Testis (tissue), 3 donors: ENCODE measurements around the gene IQSEC1. TPM values are rescaled to one million over a fixed set of nuclear protein-coding genes. Genes with fewer than 3 reads are reported as not detected.

Experiments
- DNase-seq: peaks from one replicate; pipeline ENCODE4 v3.0.0-alpha.2; 2019
- H3K27ac ChIP-seq, 2 donors: fragments of 200-600 bp; sonication (generic); one replicate each; pipeline ENCODE4 v1.5.1; 2019
- H3K27me3 ChIP-seq: fragments of 200-600 bp; sonication (generic); one replicate; pipeline ENCODE4 v1.5.1; 2019
- H3K36me3 ChIP-seq: fragments of 200-600 bp; sonication (generic); one replicate; pipeline ENCODE4 v1.5.1; 2017; ENCODE audit warnings: low read depth; ENCODE audit errors: missing control alignments
- H3K4me1 ChIP-seq: fragments of 200-600 bp; sonication (generic); one replicate; pipeline ENCODE4 v1.5.1; 2019
- H3K4me3 ChIP-seq, 2 donors: fragments of 200-600 bp; sonication (generic); one replicate each; pipeline ENCODE4 v1.5.1; 2017 to 2019
- H3K9me3 ChIP-seq: fragments of 200-600 bp; sonication (generic); one replicate; pipeline ENCODE4 v1.5.1; 2017
- POLR2A ChIP-seq: fragments of 450-650 bp; IDR thresholded peaks from one replicate; pipeline ENCODE4 v1.6.1; 2017; ENCODE audit warnings: antibody characterized with exemption, mild to moderate bottlenecking, moderate library complexity
- WGBS, 2 donors: methylation state at CpG; one replicate each; pipeline ENCODE4 v1.1.5; 2018; 5-methylcytosine and 5-hydroxymethylcytosine counted together
- intact Hi-C: fragments of 100-400 bp; cut with DNase I; formaldehyde crosslinking; loops from one replicate; pipeline ENCODE4 v1.15.1; 2023; ENCODE audit warnings: low total_unique reads
- polyA plus RNA-seq: library from polyadenylated mRNA; stranded (reverse); fragments of 350-450 nt; fragmentation: Illumina TruSeq; extraction: RNeasy Lipid Tissue Mini Kit (QIAGEN cat#74804); gene quantifications from one replicate; pipeline ENCODE4 v1.2.3, GENCODE V29; 2014; ENCODE audit warnings: low read depth, low replicate concordance; ENCODE audit not compliant: insufficient read depth
- total RNA-seq, 2 donors: library from RNA; depleted of rRNA; stranded (reverse); fragments of >200 nt; gene quantifications; one replicate each; pipeline ENCODE4 v1.2.3, GENCODE V29; 2016
- TF ChIP-seq, protein P1 (sequence below), 3 experiments: fragments of 450-650 bp in 2 of 3; fragments of 200-600 bp in 1 of 3; sonication (generic) in 1 of 3; IDR thresholded peaks; one replicate each; pipeline ENCODE4 v1.5.1; 2016 to 2019; ENCODE audit warnings: antibody characterized with exemption in 3 of 3, mild to moderate bottlenecking in 2 of 3, moderate library complexity in 1 of 3

The IQSEC1 gene
- total and polyA plus RNA-seq, 3 donors from 2014 or later = 32.9 to 89.4 (median 74.3) TPM

DNA sequence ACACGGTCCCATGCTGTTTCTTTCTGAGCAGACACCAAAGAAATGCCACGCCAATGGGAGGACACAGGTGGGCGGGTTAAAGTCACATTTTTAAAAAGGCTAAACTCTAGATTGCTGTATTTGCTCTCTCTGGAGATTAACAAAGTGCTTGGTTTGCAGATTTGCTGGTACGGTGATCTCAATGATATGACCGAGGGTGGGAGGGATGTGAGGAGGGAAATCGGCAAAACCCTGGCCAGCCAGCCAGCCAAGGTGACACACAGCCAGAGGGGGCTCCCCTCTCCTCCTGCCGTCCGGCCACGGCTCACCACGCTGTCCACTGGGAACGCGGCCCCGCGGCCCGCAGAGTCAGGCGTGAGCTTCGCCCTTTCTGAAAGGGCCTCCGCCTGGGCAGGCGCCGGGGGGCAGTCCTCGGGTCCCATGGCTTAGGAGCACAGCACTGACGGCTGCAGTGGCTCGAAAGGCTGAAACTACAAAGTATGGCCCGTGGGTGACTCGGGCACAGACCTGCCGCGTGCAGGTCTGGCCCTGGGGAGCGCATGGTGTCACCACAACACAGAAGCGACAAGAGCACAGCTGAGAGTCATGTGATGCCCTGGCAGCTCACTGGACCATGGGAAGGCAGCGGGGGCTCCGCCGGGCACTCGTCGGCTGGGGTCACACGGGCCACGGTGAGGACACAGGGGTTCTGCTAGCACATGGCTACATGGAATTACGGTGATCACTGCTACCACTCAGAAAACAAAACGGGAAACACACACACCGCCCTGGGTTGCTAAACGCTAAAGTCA, 174.1 kb downstream of the IQSEC1 start:
- Histone ChIP-seq H3K27me3 (no peaks in the 10 kb centered on the region), H3K36me3 (no peaks in the 10 kb centered on the region), H3K4me1 (peaks cover 12% of the 10 kb centered on the region), H3K27ac (no peak overlapping the region), H3K9me3 (no peaks in the 10 kb centered on the region), H3K4me3 (no peak overlapping the region)
- 80 to 92% methylated on average over 20 to 40 of the region's 40 CpGs for WGBS, 2 donors
- DNase-seq = no peak
- intact Hi-C loops = no loop called here
- TF ChIP-seq, protein P1, sequence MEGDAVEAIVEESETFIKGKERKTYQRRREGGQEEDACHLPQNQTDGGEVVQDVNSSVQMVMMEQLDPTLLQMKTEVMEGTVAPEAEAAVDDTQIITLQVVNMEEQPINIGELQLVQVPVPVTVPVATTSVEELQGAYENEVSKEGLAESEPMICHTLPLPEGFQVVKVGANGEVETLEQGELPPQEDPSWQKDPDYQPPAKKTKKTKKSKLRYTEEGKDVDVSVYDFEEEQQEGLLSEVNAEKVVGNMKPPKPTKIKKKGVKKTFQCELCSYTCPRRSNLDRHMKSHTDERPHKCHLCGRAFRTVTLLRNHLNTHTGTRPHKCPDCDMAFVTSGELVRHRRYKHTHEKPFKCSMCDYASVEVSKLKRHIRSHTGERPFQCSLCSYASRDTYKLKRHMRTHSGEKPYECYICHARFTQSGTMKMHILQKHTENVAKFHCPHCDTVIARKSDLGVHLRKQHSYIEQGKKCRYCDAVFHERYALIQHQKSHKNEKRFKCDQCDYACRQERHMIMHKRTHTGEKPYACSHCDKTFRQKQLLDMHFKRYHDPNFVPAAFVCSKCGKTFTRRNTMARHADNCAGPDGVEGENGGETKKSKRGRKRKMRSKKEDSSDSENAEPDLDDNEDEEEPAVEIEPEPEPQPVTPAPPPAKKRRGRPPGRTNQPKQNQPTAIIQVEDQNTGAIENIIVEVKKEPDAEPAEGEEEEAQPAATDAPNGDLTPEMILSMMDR (IDR thresholded peaks at IDR 0.05) = no peak
- TF ChIP-seq POLR2A = no peak

DNA sequence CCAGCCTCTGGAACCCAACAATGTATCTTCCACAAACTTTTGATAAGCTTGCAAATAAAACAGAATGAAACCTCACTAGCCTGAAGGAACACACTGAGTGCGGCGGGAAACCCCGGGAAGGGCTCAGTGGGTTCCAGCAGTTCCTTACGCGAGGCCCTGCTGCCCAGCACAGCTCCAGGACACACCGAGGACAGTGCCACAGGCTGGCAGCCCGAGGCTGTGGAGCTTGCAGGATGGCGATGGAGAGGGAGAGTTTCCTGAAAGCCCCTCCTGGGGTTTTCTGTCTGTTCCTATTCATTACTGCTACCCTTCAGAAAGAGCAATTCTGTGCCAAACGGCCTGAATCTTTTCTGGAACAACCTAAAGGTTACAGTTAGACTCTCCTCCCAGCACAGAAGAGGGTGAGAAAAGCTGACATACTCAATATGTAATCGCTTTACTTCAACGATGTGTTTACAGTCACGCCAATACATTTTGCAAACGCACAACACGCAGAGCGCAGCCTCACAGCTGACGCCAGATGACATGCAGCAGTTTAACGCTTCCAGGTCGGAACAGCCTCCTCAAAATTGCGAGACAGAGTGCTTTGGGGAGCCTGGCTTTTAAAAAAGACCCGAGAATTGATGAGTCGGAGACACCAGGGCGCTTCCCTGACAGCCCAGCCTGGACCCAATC, 174.8 kb downstream of the IQSEC1 start:
- TF ChIP-seq POLR2A = no peak
- TF ChIP-seq, protein P1 (IDR thresholded peaks at IDR 0.05) = no peak
- Histone ChIP-seq H3K4me3 (no peak overlapping the region), H3K27ac (no peak overlapping the region), H3K9me3 (no peaks in the 10 kb centered on the region), H3K4me1 (peaks cover 12% of the 10 kb centered on the region), H3K27me3 (no peaks in the 10 kb centered on the region), H3K36me3 (no peaks in the 10 kb centered on the region)
- DNase-seq = no peak
- 73 to 92% methylated on average over 21 to 22 of the region's 22 CpGs for WGBS, 2 donors
- intact Hi-C loops = no loop called here

DNA sequence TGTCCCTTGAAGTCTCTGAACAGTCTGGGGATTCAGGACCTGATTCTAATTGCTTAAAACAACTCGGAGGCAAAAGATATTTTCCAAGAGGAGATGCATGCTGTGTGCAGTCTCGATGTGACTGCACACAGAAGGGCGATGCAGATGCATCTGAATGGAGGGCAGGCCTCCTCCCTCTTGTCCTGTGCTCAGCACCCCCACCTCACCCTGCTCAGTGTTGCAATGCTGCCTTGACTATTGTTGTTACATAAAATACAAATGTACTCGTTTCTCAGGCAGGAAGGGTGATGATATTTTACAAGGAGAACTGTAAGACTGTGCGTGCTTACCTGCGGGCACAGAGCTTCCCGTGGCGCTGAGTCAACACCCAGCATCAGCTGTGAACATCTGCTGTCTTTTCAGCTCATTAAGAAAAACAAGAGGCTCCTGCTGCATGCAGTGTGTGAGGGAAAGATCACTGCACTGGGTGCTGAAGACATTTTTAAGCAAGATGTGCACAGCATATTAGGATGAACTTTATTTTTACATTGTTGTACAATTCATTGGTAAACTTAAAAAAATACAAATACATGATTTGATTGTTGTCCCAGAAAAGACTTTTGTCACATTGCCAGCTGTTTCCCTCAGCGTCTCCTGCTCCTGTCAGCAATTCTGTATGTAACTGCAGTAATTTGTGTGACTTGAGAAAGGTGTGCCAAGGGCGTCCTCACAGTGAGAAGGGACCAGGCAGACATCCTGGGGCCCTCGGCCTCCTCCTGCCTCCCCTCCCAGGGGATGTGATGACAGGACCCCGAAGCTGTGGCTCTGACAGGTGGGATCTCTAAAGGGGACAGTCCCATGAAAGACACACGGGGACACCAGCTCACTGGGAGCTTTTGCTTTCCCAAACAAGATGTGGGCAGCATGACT, 175.6 kb downstream of the IQSEC1 start:
- DNase-seq = no peak
- Histone ChIP-seq H3K4me1 (peaks cover 12% of the 10 kb centered on the region), H3K27ac (no peak overlapping the region), H3K4me3 (no peak overlapping the region), H3K9me3 (no peaks in the 10 kb centered on the region), H3K36me3 (no peaks in the 10 kb centered on the region), H3K27me3 (no peaks in the 10 kb centered on the region)
- intact Hi-C loops = no loop called here
- WGBS, 2 donors = 64 to 65% methylated on average over 13 of the region's 13 CpGs
- TF ChIP-seq, protein P1 (IDR thresholded peaks at IDR 0.05) = no peak

DNA sequence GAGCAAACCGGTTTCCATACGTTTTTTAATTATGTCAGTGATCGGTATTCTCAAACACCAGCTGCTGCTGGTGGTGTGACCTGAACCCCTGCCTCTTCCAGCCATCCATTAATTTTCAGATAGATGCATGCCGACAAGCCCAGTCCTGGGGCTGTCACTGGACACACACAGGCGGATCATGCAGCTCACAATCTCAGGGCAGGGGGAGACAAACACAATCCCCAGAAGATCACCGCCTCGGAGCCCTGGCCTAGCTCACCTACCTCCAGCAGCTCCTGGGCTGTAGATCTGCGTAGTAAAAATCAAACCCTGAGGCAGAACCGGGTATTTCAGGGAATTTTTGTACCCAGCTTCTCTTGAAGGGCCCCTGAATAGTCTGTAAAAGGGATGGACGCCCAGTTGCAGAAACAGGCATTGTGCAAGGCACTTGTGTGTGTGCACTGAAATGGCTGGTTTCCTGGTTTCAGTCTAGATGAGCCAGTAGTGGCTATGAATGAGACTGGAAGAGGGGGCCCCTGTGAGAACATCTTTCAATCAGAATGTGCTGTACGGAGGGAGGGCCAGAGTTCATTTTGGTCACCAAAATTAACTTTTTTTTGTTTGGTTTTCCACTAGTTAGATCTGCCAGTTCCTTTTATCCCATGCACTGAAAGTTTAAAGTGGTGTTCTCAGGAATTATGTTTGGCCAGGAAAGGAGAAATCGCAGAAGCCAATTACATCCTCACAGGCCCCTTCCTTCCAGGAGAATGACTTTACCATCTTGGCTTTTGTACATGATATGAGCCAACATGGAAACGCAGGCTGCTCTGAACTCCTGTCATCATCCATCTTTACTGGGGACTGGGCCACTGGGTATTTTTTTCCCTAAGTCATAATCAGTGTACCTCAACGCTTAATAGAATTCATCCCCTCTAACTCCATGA, 176.9 kb downstream of the IQSEC1 start:
- Histone ChIP-seq H3K4me1 (peaks cover 12% of the 10 kb centered on the region), H3K27me3 (no peaks in the 10 kb centered on the region), H3K4me3 (no peak overlapping the region), H3K9me3 (no peaks in the 10 kb centered on the region), H3K27ac (peak overlapping the region in 1 of 2 donors; percentile 5), H3K36me3 (no peaks in the 10 kb centered on the region)
- 57 to 59% methylated on average over 11 to 14 of the region's 14 CpGs for WGBS, 2 donors
- DNase-seq = no peak
- TF ChIP-seq, protein P1 (IDR thresholded peaks at IDR 0.05) = no peak
- TF ChIP-seq POLR2A = no peak
- intact Hi-C loops = no loop called here
